ENCODE data around the gene COPA.

GRCh38 chr1:160361199-160361598 lies 18.1 kb upstream of the COPA start:
- TF ChIP-seq CSRNP3 (CRISPR knock-in tag; IDR thresholded peaks at IDR 0.05) (no peak), PATZ1 (CRISPR knock-in tag; IDR thresholded peaks at IDR 0.05; ENCODE audit: borderline replicate concordance) (no peak), ZFP30 (CRISPR knock-in tag; IDR thresholded peaks at IDR 0.05) (no peak), ARNTL (CRISPR knock-in tag; IDR thresholded peaks at IDR 0.05; ENCODE audit: borderline replicate concordance, low read depth) (no peak), TCF4 (CRISPR knock-in tag; IDR thresholded peaks at IDR 0.05; ENCODE audit: borderline replicate concordance) (no peak)
